ENCODE data around the gene SNX5. TPM values are rescaled to one million over a fixed set of nuclear protein-coding genes. Genes with fewer than 3 reads are reported as not detected.

The SNX5 gene
- total and polyA plus RNA-seq, 9 of the 15 experiments (the other 6 are each of a cell fraction or from before 2014, with no cell fraction given) = 53.5 to 276 (median 160) TPM

- TF ChIP-seq PTTG1 (tag; IDR thresholded peaks at IDR 0.05; ENCODE audit: low read depth) (no peak), HMGXB4 (CRISPR knock-in tag; IDR thresholded peaks at IDR 0.05) (no peak), SPI1 (IDR thresholded peaks at IDR 0.05; ENCODE audit: borderline replicate concordance, low read depth, low read length) (no peak), SMAD4 (CRISPR knock-in tag; conservative IDR thresholded peaks at IDR 0.05) (peak; percentile 67), XRCC5 (IDR thresholded peaks at IDR 0.05; ENCODE audit: low read depth, low read length) (no peak), CBX1 (IDR thresholded peaks at IDR 0.05; ENCODE audit: low read depth) (no peak), E2F8 (IDR thresholded peaks at IDR 0.05; ENCODE audit: low read depth, partially characterized antibody) (peak; percentile 29), ARNT (IDR thresholded peaks at IDR 0.05) (peak in 1 of 2 experiments; percentile 57; a peak in 1 of 4 replicates), HBP1 (CRISPR knock-in tag; IDR thresholded peaks at IDR 0.05) (no peak), NFIC (IDR thresholded peaks at IDR 0.05) (peak; percentile 92), USF2 (CRISPR knock-in tag; IDR thresholded peaks at IDR 0.05) (no peak), HMBOX1 (IDR thresholded peaks at IDR 0.05) (peak; percentile 86), ZFP30 (CRISPR knock-in tag; IDR thresholded peaks at IDR 0.05; ENCODE audit: borderline replicate concordance) (no peak), BCL6 (CRISPR knock-in tag; IDR thresholded peaks at IDR 0.05) (no peak), TBL1XR1 (IDR thresholded peaks at IDR 0.05; ENCODE audit: low read length in 2 of 2) (peak; percentile 48 to 82; a peak in 3 of 4 replicates), HMG20A (CRISPR knock-in tag; conservative IDR thresholded peaks at IDR 0.05) (no peak), ZZZ3 (IDR thresholded peaks at IDR 0.05) (no peak), ELK1 (CRISPR knock-in tag; IDR thresholded peaks at IDR 0.05) (no peak), GABPA (tag; conservative IDR thresholded peaks at IDR 0.05; ENCODE audit: low read depth) (no peak)
Observed at GRCh38 chr20:17925141-17925939, 43.3 kb downstream of the SNX5 start (continued).

Measured in K562 (cell line).